Skin epidermis (tissue), 12 donors: ENCODE results near the gene EZR.

ENCODE experiments used
- H3K27ac ChIP-seq, 21 experiments: fragments of 200-600 bp; sonication (generic) in 11 of 21; one replicate each; pipeline ENCODE4 v1.5.0; 2020; ENCODE audit warnings: mild to moderate bottlenecking in 3 of 21, inconsistent platforms in 2 of 21, moderate library complexity in 2 of 21
- H3K4me3 ChIP-seq, 7 experiments: fragments of 200-600 bp; sonication (generic) in 2 of 7; one replicate each; pipeline ENCODE4 v1.5.0; 2020; ENCODE audit warnings: inconsistent platforms in 2 of 7, mild to moderate bottlenecking in 2 of 7, moderate library complexity in 1 of 7

The EZR gene

DNA sequence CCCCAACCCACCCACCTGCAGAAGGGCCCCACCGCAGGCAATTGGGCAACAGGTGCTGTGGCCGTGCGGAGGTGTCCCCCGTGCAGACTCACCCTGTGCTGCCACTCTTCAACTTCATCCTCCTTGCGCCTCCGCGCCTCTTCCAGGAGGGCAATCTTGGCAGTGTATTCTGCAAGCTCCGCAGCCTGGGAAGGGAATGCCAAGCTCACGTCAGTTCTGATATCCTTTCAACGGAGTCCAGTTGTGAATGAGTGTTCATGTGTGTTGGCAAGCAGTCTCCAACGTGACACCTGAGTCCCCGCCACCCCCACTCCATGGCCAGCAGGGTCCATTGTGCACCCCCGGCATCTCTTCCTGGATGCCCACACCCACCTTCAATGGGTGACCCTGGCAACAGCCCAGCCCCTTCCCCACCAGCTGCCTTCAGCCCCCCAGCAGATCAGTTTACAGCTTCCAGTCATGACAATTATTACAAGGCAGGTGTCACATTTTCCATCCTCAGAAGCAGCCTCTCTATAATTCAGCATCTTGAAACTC lies 49.9 kb downstream of the EZR start:
- H3K4me3 ChIP-seq: no peak overlapping the region
- H3K27ac ChIP-seq: no peak overlapping the region

DNA sequence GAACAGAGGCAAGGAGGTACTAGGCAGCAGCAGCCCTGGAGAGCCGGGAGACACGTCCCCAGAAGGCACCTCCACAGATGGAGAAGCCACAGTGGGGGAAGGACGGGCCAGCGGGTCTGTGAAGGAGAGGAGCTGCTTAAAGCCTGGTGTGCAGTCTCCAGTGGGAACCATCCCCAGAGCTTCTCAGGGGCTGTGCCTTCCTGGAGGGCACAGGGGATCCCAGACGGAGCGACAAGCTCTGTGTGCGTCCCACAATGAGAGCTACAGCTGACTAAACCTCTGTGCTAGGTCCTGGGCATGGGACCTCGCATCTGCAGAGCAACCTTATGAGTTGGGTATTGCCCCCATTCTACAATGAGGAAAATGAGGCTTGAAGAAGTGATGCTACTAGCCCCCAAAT lies 50.7 kb downstream of the EZR start:
- Histone ChIP-seq H3K27ac (no peak overlapping the region), H3K4me3 (no peak overlapping the region)

DNA sequence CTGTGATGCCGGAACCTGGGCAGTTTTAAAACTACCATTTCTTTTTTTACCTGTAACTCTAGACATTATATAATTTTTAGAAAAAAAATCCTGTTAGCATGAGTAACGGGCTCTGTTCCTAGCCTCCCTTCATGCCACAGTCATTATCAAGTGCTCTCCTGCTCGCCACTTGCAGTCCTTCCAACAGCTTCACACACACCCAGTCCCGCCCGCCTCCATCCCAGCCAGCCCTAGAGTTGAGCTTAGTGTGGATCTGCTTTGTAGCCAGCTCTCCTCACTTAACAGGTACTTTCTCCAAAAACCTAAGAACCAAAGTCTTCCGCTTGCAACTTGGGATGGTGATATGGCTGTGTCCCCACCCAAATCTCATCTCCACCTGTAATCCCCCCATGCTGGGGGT lies 51.5 kb downstream of the EZR start:
- no peak overlapping the region for H3K4me3 ChIP-seq
- no peak overlapping the region for H3K27ac ChIP-seq

DNA sequence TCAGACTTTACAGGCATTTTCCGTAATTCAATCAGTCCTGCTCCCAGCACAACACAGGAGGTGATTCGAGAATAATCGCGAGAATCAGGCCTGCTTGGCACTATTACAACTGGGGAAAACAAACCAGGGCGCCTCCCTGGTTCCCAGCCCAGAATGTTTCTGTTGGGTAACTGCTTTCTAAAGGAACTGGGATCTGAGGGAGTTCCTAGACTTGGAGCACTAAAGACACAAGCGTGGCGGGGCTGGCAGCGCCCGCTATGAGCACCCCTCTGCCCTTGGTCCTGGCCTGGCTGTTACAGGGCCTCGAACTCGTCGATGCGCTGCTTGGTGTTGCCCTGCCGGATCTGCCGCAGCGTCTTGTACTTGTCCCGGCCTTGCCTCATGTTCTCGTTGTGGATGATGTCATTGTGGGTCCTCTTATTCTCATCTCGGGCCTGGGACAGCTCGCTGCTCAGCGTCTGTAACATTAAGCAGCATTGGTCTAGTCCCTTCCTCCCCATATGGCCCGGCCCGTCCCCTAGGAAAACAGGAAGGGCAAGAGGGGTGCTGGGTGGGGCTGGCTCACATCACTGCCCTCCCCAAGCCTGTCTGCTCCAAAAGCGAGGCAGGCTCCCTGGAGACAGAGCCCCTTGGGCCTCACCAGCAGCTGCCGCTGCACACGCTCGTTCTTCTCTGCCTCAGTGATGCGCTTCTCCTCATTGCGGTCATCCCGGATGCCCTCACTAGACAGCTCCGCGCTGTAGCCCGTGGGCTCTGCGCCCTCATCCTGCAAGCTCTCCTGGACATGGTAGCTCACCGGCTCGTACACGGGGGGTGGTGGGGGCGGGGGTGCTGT lies 52.3 kb downstream of the EZR start:
- H3K27ac ChIP-seq: no peak overlapping the region
- H3K4me3 ChIP-seq: no peak overlapping the region

DNA sequence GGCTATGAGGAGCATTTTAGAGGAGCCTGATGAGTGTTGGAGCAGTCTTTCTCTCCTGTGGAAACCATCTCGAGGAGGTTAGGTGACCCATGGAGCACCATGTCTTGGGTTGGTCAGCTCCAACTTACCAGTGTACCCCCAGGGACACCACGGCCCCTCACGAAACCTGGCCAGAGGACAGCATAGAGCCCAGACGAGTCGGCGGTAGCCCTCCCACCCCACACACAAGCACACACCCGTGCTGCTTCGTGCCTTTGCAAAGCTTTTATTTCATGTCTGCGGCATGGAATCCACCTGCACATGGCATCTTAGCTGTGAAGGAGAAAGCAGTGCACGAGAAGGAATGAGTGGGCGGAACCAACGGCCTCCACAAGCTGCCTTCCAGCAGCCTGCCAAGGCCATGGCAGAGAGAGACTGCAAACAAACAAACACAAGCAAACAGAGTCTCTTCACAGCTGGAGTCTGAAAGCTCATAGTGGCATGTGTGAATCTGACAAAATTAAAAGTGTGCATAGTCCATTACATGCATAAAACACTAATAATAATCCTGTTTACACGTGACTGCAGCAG lies 53.6 kb downstream of the EZR start:
- Histone ChIP-seq H3K27ac (no peak overlapping the region), H3K4me3 (no peak overlapping the region)

DNA sequence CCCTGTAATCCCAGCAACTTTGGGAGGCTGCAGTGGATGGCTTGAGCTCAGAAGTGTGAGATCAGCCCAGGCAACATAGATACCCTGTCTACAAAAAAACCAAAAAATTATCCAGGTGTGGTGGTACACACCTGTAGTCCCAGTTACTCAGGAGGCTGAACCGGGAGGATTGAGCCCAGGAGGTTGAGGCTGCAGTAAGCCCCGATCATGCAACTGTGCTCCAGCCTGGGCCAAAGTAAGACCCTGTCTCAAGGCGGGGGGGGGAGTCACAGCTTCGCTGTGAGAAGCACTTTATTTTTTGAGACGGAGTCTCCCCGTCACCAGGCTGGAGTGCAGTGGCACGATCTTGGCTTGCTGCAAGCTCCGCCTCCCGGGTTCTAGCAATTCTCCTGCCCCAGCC lies 54.2 kb downstream of the EZR start:
- no peak overlapping the region for H3K27ac ChIP-seq
- no peak overlapping the region for H3K4me3 ChIP-seq

DNA sequence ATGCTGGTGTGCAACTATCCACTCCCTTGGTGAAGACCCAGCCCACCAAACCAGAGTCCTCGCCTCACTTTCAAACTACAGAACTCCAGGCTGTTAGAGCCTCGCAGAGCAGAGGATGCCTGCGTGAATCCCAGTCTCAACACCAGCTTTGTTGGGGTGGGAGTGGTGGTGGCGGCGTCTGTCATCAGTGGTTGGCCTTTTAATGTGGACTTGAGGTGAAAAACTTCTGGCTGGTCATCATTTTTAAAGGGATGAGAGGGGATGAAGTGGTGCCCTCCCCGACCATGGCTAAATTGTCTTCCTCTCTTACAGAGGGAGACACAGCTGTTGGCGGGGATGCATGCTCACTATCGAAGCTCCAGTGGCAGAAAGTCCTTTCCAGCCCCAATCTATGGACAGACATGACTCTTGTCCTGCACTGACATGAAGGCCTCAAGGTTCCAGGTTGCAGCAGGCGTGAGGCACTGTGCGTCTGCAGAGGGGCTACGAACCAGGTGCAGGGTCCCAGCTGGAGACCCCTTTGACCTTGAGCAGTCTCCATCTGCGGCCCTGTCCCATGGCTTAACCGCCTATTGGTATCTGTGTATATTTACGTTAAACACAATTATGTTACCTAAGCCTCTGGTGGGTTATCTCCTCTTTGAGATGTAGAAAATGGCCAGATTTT lies 54.9 kb downstream of the EZR start:
- Histone ChIP-seq H3K4me3 (no peak overlapping the region), H3K27ac (no peak overlapping the region)

DNA sequence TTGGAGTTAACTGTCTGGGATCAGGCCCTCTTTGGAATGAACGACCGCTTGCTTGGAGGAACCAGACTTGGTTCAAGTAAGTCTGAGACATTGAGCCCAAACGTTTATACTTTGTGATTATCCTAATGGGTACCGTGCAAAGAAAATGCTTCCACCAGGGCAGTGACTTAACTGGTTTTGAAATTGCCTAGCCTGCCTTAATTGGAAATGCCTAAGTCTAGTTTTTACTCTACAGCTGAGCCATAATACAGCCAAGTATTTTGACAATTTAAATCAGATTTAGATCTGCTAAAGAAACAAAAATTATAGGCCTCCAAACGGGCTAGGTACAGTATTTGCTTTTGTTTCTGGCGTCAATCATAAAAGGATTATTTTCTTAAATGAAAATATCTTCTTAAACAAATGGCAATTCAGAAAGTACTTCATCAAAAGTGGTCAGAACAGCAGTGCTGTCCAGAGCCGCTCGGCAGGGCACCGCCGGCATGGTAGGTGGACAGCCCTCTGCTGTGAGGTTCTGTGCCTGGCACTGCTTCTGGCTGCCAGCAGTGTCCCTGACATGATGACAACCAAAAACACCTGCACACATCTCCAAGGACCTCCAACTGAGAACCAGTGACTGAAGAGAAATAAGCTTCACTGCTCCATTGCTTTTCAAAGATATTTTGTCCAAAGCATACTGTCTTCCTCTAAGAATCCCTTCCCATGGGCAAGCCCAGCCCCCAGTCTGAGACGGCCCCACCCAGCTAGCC lies 55.6 kb downstream of the EZR start:
- no peak overlapping the region for H3K27ac ChIP-seq

DNA sequence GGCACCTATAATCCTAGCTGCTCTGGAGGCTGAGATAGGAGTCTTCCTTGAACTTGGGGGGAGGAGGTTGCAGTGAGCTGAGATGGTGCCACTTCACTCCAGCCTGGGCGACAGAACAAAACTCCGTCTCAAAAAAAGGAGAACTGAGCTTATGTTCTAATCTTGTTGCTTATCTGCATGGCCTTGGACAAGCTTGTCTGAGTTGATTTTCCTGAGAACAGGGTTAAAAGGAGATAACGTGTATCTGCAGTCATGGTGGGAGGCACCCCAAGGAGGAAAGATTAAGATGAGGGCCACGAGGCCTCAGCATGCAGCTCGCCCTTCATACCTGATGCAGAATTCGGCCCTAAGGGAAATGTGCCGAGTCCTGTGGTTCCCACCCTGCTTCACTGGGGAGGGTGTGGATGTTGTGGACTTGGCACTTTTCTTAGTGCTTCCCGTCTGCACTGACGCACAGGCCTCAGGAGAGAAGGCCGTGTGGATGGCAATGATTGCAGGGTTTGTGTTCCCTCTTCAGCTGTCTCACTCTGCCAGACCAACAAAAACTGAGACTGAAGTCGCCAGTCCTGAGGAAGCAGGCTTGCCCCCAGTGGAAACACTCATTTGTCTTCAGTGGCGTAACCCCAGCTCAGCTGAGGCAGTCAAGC lies 56.3 kb downstream of the EZR start:
- Histone ChIP-seq H3K4me3 (no peak overlapping the region), H3K27ac (no peak overlapping the region)

More for the DNA sequence above, 55.6 kb downstream of the EZR start:
- no peak overlapping the region for H3K4me3 ChIP-seq

DNA sequence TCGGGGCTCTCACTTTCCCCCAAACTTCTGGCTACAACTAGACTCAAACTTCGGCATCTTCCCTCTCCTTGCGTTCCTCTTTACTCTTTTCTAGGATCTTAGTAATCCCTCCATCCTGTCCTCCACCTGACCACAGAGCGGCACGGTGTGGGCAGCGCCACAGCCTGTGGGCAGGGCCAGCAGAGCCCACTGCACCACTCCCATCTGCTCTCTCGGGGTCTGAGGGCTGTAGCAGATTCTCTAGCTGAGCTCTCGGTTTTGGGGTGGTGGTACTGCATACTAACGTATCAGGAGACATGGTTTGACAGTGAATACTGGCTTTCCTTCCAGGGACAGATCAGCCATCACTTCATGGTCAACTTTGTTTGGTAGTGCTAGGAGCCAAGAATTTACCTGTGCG lies 57.4 kb downstream of the EZR start:
- Histone ChIP-seq H3K27ac (no peak overlapping the region), H3K4me3 (no peak overlapping the region)

DNA sequence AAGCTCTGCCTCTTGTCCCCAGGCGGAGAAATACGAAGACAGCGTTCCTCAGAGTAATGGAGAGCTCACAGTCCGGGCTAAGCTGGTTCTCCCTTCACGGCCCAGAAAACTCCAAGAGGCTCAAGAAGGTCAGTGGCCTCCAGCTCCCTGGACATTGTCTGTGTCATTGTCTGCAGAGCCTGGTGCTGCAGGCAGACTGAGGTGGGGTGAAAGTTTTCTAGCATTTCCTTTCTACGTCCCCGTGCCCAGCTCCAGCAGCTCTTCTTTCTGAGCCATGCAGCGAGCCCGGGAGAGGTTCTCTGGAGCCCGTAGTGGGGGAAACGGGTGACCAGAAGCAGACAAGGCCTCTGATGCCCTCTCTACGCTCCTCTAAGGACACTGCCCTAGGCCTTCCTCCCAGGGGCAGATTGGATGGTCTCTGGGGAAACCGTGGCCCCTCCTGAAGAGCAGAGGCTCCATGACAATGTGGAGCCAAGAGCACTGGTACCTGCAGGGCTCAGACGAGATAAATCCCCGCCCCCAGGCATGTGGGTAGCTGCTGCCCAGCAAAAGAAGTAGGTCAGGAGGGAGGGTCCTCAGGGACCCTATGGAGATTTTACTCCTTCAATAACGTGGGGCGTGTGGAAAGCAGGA lies 58.4 kb downstream of the EZR start:
- Histone ChIP-seq H3K27ac (no peak overlapping the region), H3K4me3 (no peak overlapping the region)

DNA sequence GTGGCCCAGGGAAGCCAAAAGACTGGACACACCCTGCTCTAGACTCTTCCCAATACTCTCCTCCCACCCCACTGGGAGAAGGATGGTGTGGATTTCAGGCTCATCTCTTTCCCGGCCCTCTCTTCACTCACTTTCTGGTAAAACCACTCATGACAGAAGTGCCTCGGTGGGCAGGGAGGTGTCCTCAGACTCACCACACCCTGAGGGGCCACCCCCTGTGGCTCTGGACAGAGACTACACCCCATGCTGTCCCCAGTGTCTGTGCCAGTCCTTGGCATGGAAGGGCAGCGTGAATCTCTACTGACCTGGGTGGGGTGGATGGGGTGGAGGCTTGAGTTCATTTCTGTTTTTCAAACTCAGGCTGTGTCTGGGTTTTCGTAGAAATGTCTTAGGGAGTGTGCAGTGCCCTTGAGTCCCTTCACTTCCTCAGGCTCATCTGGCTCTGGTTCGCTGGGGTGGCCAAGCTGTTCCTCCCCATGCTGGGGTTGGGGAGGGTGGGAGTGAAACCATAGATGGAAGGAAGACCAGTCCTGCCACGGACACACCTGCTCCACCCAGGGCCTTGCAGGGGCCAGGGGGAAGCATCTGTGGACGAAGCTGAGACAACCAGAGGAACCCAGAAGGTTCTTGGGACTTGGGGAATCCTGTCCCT lies 59.1 kb downstream of the EZR start:
- Histone ChIP-seq H3K4me3 (no peak overlapping the region), H3K27ac (no peak overlapping the region)

DNA sequence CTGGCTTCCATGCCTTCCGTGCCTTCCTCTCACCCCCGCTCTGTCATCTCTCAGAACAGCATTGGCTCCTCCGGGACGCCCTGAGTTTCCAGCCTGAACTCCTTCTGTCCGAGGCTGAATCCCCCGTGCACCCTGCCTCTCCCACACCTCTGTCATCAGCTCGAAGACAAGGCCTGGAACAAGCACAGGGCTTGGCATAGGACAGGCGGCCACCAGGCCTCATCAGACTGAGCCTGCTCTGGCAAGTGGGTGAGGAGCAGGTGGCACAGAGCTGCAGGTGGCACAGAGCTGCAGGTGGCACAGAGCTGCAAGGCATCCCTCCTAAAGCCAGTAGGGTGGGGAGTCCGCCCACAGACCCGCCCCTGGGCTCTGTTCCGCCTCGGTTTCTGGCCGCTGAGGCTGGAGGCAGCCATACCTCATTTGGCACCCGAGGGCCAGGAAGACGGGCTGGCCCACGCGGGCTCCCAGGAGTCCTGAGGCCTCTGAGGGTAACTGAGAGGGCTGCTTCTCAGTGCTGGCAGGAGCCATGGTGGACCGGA lies 60.2 kb downstream of the EZR start:
- Histone ChIP-seq H3K4me3 (no peak overlapping the region), H3K27ac (no peak overlapping the region)

DNA sequence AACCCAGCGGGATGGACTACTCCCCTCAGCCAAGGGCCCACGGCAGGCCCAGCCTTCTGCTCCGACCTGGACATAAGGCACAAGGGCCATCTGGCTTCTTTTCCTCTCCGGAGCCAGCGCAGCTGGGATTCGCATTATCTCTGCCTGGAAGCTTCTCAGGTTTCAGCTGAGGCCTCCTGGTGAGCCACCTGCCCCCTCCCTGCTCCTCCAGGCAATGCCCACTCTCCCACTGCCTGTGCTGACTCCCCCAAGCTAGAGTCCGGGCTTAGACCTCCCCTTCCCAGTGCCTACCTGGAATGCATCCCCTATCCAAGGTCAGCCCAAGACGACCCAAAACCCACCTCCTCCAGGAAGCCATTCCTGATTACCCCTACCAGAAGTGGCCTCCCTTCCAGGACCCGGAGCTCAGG lies 60.7 kb downstream of the EZR start:
- Histone ChIP-seq H3K27ac (no peak overlapping the region), H3K4me3 (no peak overlapping the region)

DNA sequence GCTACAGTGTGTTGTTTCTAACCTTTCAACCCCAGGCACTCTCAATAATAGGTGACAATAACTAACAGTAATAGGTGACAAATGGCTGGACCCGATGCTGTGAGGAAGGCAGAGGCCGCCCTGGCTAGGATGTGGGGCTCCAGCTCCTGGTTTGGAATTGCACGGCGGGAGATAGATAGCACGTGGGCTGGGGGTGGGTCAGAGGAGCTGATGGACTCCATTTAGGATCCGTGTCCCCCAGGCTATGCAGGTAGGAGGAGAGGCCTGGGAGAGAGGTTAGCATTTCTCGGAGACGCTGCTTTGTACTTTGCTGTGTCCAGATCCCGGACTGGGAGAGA lies 61.4 kb downstream of the EZR start:
- H3K4me3 ChIP-seq: no peak overlapping the region
- no peak overlapping the region for H3K27ac ChIP-seq

DNA sequence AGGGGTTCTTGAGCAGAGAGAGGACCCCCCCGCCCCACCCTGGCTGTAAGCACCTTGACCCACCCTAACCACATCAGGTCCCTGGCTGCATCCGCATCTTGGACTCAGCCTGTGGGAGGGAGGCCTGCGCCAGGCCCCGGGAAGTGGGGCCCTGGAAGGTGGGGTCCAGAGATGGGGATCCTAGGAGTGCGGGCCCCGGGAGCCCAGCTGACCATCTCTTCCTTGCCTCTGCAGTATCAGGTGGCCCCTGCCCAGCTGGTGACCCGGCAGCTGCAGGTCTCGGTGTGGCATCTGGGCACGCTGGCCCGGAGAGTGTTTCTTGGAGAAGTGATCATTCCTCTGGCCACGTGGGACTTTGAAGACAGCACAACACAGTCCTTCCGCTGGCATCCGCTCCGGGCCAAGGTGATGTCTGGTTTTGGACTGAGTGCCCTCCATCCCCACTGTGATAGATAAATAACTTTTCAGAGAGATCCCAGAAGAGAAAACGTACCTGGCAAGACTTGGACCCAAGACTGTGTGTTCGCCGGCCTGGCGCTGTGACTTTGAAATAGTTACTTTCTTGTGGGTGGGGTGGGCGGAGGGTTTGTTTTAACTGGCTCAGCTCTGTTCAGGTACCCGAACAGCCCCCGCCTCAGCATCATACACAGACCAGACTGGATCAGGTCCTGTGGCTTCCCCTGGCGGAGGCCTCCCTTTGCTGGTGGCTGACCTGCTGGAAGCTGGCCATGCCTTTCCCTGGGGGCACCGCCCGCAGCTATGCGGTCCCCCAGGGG lies 62.0 kb downstream of the EZR start:
- no peak overlapping the region for H3K27ac ChIP-seq
- no peak overlapping the region for H3K4me3 ChIP-seq

DNA sequence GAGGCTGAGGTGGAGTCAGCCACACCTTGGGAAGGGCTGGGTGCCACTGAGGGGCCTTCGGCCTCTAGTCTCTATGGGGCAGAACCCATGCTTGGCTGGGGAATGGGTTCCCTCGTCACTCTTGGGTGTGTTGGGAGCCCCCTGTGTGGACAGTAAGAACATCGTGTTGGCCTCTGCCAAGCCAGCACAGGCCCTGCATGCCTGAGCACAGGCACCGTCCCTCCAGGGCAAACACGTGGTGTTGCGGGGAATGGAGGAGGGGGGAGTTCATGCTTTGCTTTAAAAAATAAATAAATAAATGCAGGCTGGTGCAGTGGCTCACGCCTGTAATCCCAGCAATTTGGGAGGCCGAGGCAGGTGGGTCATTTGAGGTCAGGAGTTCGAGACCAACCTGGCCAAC lies 63.0 kb downstream of the EZR start:
- no peak overlapping the region for H3K4me3 ChIP-seq

DNA sequence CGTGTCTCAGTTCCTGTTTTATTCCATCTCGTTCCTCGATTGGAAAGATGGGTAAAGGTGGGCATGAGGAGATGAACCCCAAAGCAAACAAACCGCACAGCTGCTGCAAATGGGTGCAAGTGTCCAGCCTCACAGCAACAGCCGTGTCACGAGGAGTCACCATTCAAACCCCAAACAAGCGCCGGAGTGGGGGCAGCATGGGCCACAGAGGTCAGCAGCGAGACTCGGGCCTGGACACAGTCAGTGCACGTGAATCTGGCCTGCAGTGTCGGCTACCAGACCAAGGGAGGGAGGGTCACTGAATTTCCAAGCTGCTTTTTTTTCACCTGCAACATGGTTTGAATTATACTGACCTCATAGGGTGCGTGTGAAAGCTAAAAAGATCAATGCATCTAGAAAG lies 63.5 kb downstream of the EZR start:
- Histone ChIP-seq H3K4me3 (no peak overlapping the region), H3K27ac (no peak overlapping the region)

More for the DNA sequence above, 63.0 kb downstream of the EZR start:
- H3K27ac ChIP-seq: no peak overlapping the region
